Measurements from ENCODE around the gene GAL3ST3.

DNA sequence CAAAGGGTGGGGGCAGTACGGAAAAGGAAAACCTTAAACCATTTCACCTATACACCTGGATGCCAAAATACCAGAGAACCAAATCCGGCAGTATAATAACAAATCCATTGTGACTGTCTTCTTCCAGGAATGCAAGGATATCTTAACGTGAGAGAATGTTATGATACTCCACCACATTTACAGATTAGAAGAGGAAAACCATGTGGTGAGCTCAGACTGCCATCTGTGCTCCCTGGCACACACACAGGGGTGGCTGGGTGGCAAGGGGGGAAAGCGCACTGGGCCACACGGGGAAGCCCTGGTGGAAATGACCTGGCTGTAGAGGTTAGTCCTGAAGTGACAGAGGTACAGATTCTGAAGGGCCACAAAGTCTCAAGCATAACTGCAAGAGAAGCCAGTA is 56.9 kb downstream of the GAL3ST3 start:
- TF ChIP-seq, protein P1, sequence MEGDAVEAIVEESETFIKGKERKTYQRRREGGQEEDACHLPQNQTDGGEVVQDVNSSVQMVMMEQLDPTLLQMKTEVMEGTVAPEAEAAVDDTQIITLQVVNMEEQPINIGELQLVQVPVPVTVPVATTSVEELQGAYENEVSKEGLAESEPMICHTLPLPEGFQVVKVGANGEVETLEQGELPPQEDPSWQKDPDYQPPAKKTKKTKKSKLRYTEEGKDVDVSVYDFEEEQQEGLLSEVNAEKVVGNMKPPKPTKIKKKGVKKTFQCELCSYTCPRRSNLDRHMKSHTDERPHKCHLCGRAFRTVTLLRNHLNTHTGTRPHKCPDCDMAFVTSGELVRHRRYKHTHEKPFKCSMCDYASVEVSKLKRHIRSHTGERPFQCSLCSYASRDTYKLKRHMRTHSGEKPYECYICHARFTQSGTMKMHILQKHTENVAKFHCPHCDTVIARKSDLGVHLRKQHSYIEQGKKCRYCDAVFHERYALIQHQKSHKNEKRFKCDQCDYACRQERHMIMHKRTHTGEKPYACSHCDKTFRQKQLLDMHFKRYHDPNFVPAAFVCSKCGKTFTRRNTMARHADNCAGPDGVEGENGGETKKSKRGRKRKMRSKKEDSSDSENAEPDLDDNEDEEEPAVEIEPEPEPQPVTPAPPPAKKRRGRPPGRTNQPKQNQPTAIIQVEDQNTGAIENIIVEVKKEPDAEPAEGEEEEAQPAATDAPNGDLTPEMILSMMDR (IDR thresholded peaks at IDR 0.05; ENCODE audit: low read depth, low read length, poor library complexity, severe bottlenecking): no peak
- no peak for TF ChIP-seq EZH2phosphoT487 (IDR thresholded peaks at IDR 0.05; ENCODE audit: borderline replicate concordance, low read length)
